MG63 (cell line): ENCODE measurements around the gene SP100. TPM values are rescaled to one million over a fixed set of nuclear protein-coding genes. Genes with fewer than 3 reads are reported as not detected.
"Not testable (repeated sequence)": the region's sequence is repeated elsewhere in the genome, so short reads cannot be mapped to it uniquely, and the experiment has no call there.

Experiments used
- DNase-seq: peaks from one replicate; pipeline ENCODE4 v3.0.0-alpha.2; 2020
- H3K27me3 ChIP-seq: fragments of 250-450 bp; sonication (Bioruptor Pico); 2 replicates; pipeline ENCODE4 v1.5.1; 2020; ENCODE audit warnings: mild to moderate bottlenecking, moderate library complexity
- H3K36me3 ChIP-seq: fragments of 250-450 bp; sonication (Bioruptor Pico); 2 replicates; pipeline ENCODE4 v1.5.1; 2020; ENCODE audit warnings: mild to moderate bottlenecking, moderate library complexity
- H3K4me3 ChIP-seq: fragments of 250-450 bp; sonication (Bioruptor Pico); 2 replicates; pipeline ENCODE4 v1.5.1; 2020; ENCODE audit warnings: mild to moderate bottlenecking, moderate library complexity
- H3K9me3 ChIP-seq: fragments of 250-450 bp; sonication (Bioruptor Pico); 2 replicates; pipeline ENCODE4 v1.5.1; 2020; ENCODE audit warnings: mild to moderate bottlenecking, moderate library complexity
- total RNA-seq: library from RNA; depleted of rRNA; stranded (reverse); fragments of >200 nt; shearing (Covaris generic); gene quantifications from 2 replicates; pipeline ENCODE4 v1.2.3, GENCODE V29; 2014; ENCODE audit warnings: low replicate concordance

Gene SP100
- total RNA-seq, 1 experiment from 2014 or later = 63.5 TPM

DNA sequence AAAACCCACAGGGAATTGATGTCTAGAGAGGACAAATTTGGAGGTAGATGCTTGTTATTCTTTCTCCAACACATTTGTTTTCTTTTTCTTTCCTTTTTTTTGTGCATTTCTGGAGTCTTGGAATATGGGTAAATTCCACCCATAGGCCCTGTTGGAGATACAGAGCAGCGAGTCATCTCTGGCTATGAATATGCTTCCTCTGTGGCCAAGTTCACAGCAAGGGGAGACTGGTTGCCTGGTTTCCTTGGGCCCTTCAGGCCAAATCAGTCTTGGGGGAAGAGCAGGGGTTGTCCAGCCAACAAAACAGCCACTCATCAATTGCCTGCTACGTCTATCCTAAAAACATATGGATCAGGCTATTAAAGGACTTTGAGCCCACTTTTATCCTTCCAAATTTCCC, 27.5 kb downstream of the SP100 start:
- H3K27me3 ChIP-seq = no peaks in the 10 kb centered on the region
- DNase-seq = peak; percentile 80
- H3K4me3 ChIP-seq = no peak overlapping the region

DNA sequence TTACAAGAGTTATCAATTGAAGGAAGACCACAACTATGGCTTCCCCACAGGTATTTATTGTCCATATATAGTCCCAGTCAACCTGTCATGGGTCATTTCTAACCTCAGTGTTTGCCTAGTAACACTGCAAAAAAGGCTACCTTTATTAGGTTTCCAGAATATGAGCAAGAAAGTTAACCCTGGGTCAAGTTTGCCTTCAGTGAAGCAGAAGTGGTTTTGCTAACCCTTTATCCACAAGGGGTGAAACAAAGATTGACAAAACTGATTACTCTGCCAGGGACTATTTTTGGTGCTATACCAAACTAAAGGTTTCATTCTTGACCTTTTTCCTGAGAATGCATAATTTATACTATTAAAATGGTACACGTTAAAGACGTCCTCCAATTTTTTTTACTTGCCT, 28.8 kb downstream of the SP100 start:
- Histone ChIP-seq H3K4me3 (no peak overlapping the region), H3K36me3 (peaks cover 68% of the 10 kb centered on the region)
- DNase-seq = no peak

More for the DNA sequence above, 27.5 kb downstream of the SP100 start:
- no peaks in the 10 kb centered on the region for H3K9me3 ChIP-seq
- peaks cover 69% of the 10 kb centered on the region for H3K36me3 ChIP-seq

GRCh38 chr2:230447036-230447435, 31.0 kb downstream of the SP100 start:
- Histone ChIP-seq H3K27me3 (no peaks in the 10 kb centered on the region), H3K4me3 (no peak overlapping the region), H3K9me3 (no peaks in the 10 kb centered on the region), H3K36me3 (peaks cover 74% of the 10 kb centered on the region)
- no peak for DNase-seq

More for the DNA sequence above, 28.8 kb downstream of the SP100 start:
- H3K9me3 ChIP-seq = no peaks in the 10 kb centered on the region
- H3K27me3 ChIP-seq = no peaks in the 10 kb centered on the region

- Histone ChIP-seq H3K36me3 (peaks cover 79% of the 10 kb centered on the region), H3K4me3 (no peak overlapping the region)
These were observed 31.8 kb downstream of the SP100 start for GRCh38 chr2:230447455-230448451.

DNA sequence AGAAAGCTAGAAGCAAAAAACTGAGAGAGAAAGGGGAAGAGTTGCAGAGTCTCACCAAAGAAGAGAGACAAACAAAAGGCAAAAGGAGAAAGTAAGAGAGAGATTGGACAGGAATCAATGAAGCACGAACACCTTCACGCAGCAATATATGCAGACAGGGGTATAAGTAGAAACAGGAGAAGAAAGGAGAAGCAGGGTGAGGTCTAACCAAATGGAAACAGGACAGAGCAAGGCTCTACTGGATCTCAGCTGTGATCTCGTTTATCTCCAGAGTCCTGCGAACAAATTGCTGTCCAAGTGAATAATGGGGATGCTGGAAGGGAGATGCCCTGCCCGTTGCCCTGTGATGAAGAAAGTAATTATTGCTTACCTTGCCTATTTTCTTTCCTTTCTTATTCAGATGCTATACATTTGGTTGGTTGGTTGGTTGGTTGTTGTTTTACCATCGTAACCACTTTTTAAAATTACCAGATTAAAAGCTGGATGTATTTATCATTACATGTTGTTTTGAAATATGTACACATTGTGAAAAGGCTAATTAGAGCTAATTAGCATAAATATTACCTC, 34.0 kb downstream of the SP100 start:
- Histone ChIP-seq H3K27me3 (no peaks in the 10 kb centered on the region), H3K4me3 (no peak overlapping the region), H3K36me3 (peaks cover 86% of the 10 kb centered on the region), H3K9me3 (no peaks in the 10 kb centered on the region; the same call in 1 of the 2 replicates)
- DNase-seq = no peak

More at GRCh38 chr2:230447455-230448451, 31.8 kb downstream of the SP100 start:
- DNase-seq = no peak
- Histone ChIP-seq H3K9me3 (no peaks in the 10 kb centered on the region), H3K27me3 (no peaks in the 10 kb centered on the region)

- no peak overlapping the region for H3K4me3 ChIP-seq
- peaks cover 7% of the 10 kb centered on the region for H3K9me3 ChIP-seq
- no peaks in the 10 kb centered on the region for H3K27me3 ChIP-seq
- DNase-seq = no peak
- H3K36me3 ChIP-seq = peaks cover 86% of the 10 kb centered on the region
These were observed 37.0 kb downstream of the SP100 start for GRCh38 chr2:230453006-230453405.

GRCh38 chr2:230455005-230455684, 39.1 kb downstream of the SP100 start:
- Histone ChIP-seq H3K4me3 (no peak overlapping the region), H3K9me3 (peaks cover 7% of the 10 kb centered on the region), H3K36me3 (peaks cover 83% of the 10 kb centered on the region), H3K27me3 (no peaks in the 10 kb centered on the region)
- no peak for DNase-seq

GRCh38 chr2:230457073-230457768, 41.2 kb downstream of the SP100 start:
- H3K9me3 ChIP-seq = peaks cover 7% of the 10 kb centered on the region
- H3K36me3 ChIP-seq = peaks cover 80% of the 10 kb centered on the region
- H3K4me3 ChIP-seq = no peak overlapping the region
- H3K27me3 ChIP-seq = no peaks in the 10 kb centered on the region
- no peak for DNase-seq

GRCh38 chr2:230457793-230458192, 41.8 kb downstream of the SP100 start:
- DNase-seq = no peak
- peaks cover 7% of the 10 kb centered on the region for H3K9me3 ChIP-seq
- H3K4me3 ChIP-seq = no peak overlapping the region
- H3K36me3 ChIP-seq = peaks cover 81% of the 10 kb centered on the region
- H3K27me3 ChIP-seq = no peaks in the 10 kb centered on the region

GRCh38 chr2:230459216-230459615, 43.2 kb downstream of the SP100 start:
- Histone ChIP-seq H3K4me3 (no peak overlapping the region), H3K36me3 (peaks cover 83% of the 10 kb centered on the region), H3K27me3 (no peaks in the 10 kb centered on the region), H3K9me3 (peaks cover 7% of the 10 kb centered on the region)
- DNase-seq = no peak

GRCh38 chr2:230471074-230471473, 55.1 kb downstream of the SP100 start:
- DNase-seq = no peak
- H3K36me3 ChIP-seq = peaks cover 68% of the 10 kb centered on the region
- H3K4me3 ChIP-seq = no peak overlapping the region
- H3K9me3 ChIP-seq = peaks cover 4% of the 10 kb centered on the region
- H3K27me3 ChIP-seq = no peaks in the 10 kb centered on the region

DNA sequence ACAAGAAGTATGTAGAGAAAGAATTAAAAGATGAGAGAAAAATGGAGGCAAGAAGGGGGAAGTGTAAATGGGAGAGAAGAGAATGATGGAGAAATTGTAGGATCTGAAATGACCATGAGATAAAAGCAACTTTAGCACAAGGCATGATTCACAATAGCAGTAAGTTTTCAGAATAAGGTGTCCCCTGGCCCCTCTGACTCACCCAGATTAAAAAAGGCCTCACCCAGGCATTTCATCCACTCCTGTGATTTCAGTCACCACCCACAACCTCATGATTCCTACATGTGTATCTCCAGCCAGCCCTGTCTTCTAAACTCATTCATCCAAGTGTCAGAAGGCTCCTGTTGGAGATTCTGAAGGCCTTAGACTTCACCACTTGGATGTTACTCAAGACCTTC, 56.6 kb downstream of the SP100 start:
- Histone ChIP-seq H3K4me3 (no peak overlapping the region), H3K36me3 (peaks cover 62% of the 10 kb centered on the region), H3K27me3 (no peaks in the 10 kb centered on the region), H3K9me3 (peaks cover 4% of the 10 kb centered on the region)
- DNase-seq = peak; percentile 7

GRCh38 chr2:230473378-230473777, 57.4 kb downstream of the SP100 start:
- H3K27me3 ChIP-seq = no peaks in the 10 kb centered on the region
- H3K9me3 ChIP-seq = peaks cover 4% of the 10 kb centered on the region
- no peak overlapping the region for H3K4me3 ChIP-seq
- DNase-seq = no peak
- peaks cover 56% of the 10 kb centered on the region for H3K36me3 ChIP-seq

GRCh38 chr2:230475143-230475542, 59.1 kb downstream of the SP100 start:
- H3K36me3 ChIP-seq = peaks cover 53% of the 10 kb centered on the region
- no peak for DNase-seq
- H3K9me3 ChIP-seq = peaks cover 4% of the 10 kb centered on the region
- H3K4me3 ChIP-seq = no peak overlapping the region
- H3K27me3 ChIP-seq = no peaks in the 10 kb centered on the region

GRCh38 chr2:230485801-230486341, 69.9 kb downstream of the SP100 start:
- no peak overlapping the region for H3K4me3 ChIP-seq
- no peaks in the 10 kb centered on the region for H3K27me3 ChIP-seq
- no peak for DNase-seq
- H3K36me3 ChIP-seq = peaks cover 39% of the 10 kb centered on the region
- H3K9me3 ChIP-seq = peaks cover 10% of the 10 kb centered on the region

DNA sequence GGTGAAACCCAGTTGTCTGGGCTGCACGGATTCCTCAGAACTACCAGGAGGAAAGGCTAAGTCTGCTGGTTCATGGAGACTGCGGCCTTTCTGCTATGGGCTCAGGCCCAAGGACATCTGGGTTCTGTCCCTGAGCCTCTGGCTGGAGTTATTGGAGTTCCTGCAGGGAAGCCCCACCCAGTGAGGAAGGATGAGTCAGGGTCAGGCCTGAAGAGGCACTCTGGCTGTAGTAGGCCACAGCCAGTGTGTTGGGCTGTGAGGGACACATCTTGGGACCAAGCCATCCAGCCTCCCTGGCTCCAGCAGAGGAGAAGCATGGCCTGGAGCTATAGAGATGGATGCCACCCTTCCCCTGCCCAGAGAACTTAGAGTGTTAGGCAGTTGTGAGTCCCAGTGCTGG, 75.2 kb downstream of the SP100 start:
- H3K27me3 ChIP-seq, H3K4me3 ChIP-seq: not testable (repeated sequence)
- peaks cover 56% of the 10 kb centered on the region for H3K36me3 ChIP-seq
- peaks cover 11% of the 10 kb centered on the region; the same call in 1 of the 2 replicates for H3K9me3 ChIP-seq
- peak; percentile 33 for DNase-seq
